A549 (cell line): ENCODE measurements around the gene LRIG3.
"Not testable (repeated sequence)": the region's sequence is repeated elsewhere in the genome, so short reads cannot be mapped to it uniquely, and the experiment has no call there.

ENCODE experiments used
- POLR2A ChIP-seq: IDR thresholded peaks from 2 replicates; pipeline ENCODE4 v1.6.1; 2012; ENCODE audit warnings: mild to moderate bottlenecking, low read length
- TF ChIP-seq, protein P1 (sequence below): fragments of >200 bp; sonication (Bioruptor Twin); formaldehyde crosslinking; IDR thresholded peaks from 3 replicates; pipeline ENCODE4 v1.5.1; 2016

GRCh38 chr12:58857206-58857605 is 63.1 kb downstream of the LRIG3 start:
- TF ChIP-seq POLR2A: not testable (repeated sequence)
- TF ChIP-seq, protein P1, sequence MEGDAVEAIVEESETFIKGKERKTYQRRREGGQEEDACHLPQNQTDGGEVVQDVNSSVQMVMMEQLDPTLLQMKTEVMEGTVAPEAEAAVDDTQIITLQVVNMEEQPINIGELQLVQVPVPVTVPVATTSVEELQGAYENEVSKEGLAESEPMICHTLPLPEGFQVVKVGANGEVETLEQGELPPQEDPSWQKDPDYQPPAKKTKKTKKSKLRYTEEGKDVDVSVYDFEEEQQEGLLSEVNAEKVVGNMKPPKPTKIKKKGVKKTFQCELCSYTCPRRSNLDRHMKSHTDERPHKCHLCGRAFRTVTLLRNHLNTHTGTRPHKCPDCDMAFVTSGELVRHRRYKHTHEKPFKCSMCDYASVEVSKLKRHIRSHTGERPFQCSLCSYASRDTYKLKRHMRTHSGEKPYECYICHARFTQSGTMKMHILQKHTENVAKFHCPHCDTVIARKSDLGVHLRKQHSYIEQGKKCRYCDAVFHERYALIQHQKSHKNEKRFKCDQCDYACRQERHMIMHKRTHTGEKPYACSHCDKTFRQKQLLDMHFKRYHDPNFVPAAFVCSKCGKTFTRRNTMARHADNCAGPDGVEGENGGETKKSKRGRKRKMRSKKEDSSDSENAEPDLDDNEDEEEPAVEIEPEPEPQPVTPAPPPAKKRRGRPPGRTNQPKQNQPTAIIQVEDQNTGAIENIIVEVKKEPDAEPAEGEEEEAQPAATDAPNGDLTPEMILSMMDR: not testable (repeated sequence)
